ENCODE results near the gene RASD1. TPM values are rescaled to one million over a fixed set of nuclear protein-coding genes. Genes with fewer than 3 reads are reported as not detected.

Gene RASD1
- total RNA-seq, 1 experiment from 2014 or later = not detected

DNA sequence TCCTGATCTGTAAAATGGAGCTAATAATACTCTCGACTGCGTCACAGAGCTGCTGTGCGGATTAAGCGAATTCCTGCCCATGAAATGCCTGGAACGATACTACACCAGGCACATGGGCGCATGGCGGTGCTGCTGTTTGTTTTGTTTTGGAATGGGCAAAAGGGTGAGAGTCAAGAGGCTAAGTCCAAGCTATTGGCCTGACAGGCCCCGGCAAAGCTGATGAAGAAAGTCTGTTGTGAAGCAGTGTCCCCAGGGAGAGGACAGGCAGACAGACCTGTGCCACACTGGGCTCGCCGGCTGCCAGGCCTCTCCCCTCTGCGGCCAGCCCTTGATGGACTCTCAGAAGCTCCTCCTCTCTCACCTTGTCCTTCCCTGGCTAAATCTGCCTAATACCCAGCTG, 31.3 kb upstream of the RASD1 start:
- DNase-seq (ENCODE audit: low read depth) = no peak

DNA sequence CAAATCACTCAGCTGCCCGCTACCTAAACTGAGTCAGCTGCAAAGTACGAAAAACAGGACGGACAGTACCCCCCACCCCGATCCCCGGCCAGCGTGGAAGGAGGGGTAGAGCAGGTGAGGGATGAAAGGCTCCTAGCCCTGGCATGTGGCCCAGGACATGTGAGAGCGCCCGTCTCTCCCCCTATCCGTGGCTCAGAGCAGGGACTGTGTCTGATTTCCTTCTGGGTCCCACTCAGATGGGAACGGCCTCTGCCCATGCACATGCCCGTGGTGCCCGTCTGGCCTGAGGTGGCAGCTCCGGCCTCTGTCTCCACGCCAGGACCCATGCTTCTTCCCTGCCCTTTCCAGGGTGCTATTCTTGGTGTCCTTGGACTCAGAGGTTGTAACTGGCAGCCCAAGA, 30.2 kb upstream of the RASD1 start:
- no peak for DNase-seq (ENCODE audit: low read depth)

DNA sequence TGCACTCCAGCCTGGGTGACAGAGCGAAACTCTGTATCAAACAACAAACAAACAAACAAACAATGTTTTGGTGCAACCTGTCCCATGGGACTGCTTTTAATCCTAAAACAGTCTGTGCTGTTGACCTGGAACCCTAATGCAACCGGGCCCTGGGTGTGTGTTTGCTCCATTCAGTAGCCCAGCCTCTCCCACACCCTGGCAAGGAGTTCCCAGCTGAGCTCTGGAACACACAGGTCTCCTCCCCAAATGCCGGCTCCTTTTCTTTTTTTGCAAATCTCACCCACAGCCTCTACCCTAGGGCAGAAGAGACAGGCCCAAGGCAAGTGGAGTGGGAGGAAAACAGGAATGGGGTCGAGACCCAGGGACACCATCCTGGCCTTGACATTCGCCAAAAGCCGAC, 29.8 kb upstream of the RASD1 start:
- no peak for DNase-seq (ENCODE audit: low read depth)

DNA sequence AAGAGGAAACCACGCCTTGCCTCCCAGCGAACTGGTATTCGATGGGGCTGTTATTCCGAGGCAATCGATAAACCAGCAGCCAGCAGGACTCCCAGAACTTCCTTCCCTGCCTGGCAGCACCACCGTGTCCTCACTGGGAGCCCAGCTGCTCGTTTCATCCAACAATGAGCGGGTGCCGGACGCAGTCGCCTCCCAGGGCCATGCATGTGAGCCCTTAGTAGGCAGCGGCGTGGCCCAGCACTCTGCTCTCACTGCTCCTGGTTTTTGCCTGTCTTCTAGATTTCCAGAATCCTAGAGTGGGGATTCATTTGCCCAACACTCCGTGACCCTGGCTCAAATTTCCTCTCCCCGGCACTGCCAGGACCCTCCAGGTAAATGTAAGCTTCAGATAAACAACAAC, 29.1 kb upstream of the RASD1 start:
- no peak for DNase-seq (ENCODE audit: low read depth)

DNA sequence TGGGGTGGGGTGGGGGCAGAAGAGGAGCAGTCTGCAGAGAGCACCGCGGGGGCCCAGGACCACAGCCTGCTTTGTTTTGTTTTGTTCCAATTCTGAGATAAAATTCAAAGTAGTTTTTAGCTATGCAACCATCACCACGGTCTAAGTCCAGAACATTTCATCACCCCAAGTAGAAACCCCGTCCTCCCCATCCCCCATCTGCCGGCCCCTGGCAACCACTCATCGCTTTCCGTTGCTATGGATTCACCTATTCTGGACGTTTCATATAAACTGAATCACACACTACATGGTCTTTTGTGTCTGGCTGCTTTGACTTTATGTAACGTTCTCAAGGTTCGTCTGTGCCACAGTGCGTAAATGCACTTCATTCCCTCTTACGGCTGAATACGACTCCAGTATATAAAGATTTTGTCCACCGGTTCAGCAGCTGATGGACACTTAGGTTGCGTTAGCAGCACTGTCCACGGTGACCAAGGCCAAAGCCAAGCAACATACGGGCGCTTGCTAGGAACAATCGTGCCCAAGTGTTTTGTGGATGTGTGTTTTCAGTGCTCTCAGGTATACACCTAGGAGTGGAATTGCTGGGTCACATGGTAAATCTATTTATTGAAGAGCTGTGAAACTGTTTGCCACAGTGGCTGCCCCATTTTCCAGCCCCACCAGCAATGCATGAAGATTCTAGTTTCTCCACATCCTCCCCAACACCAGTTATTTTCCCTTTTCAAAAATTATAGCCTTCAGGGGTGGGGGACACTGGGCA, 27.7 kb upstream of the RASD1 start:
- DNase-seq (ENCODE audit: low read depth) = no peak

DNA sequence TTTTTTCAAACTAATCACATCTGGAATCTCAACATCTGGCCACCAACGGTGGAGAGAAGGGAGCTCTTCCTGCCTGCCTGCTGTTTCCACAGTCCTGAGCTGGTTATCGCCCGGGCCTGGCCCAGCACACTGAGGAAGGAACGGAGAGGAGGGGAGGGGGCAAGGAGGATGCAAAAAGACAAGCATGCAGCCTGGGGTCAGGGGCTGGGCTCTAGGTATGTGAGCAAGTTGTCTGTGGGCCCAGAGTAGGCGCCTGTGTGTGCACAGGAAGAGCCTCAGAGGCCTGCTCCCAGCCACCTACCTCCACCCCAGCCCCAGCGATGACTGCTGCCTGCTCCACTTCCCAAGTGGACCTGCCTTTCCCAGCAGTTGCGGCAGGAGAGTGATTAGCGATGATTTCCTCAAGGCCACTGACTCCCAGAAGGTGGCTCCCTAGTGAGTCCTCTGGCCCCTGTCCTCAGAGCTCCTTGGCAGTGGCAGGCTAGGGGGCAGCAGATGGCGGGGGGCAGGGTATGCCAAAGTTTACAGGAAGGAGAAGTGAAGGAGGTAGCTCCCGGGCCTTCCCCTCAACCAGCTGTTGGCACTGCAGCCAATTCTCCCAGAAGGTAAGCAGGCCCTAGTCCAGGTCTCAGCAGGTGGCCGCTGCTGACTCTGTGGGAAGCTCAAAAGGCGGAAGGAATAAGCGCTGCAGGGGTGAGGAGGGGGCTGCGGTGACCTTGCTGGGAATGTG, 27.0 kb upstream of the RASD1 start:
- DNase-seq (ENCODE audit: low read depth) = no peak

DNA sequence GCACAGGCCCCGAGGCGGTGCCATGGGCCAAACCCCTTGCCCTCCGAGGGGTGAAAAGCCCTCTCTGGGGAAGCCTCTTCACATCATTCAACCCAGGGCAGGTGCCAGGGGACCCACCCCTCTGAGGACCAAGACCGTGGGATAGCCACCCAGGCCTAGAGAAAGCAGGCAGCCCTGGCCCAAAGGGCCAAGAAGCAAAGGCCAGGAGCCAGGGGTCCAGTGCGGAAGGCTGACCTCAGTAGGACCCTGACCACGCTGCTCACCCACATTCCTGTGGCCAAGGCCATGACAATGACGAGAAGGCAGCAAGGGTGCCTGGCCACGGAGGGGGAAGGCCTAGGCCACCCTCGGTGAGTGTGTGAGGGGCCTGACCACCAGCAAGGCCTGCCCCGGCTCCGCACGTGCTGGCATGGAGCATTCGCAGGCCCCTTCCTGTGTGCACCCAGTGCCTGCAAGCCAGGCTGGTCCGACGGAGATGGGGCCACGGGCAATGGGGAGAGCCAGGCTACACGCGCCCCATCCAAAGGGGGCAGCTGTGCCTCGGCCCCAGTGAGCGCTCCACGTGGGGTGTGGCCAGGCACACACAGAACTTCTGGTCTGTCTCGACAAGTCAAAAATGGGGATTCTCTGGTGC, 24.5 kb upstream of the RASD1 start:
- DNase-seq (ENCODE audit: low read depth) = no peak

DNA sequence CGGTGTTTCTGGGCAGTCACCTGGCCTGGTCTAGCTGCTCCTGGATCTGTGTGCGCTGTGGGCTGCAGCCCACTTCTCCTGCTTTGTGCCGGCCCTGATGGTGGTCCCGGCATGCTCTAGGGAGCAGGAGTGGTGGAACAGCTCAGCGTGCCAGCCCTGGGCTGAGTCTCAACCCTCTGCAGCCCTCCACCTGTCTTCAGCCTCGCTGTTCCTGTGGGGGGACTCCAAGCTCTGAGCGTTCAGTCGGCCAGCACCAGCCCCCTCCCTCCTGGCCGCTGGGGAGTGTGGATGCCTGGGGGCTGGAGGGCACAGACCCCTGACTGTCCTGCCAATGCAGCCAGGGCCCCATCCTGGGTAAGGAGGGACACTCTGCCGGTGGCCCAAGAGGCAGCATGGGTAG, 23.7 kb upstream of the RASD1 start:
- no peak for DNase-seq (ENCODE audit: low read depth)

DNA sequence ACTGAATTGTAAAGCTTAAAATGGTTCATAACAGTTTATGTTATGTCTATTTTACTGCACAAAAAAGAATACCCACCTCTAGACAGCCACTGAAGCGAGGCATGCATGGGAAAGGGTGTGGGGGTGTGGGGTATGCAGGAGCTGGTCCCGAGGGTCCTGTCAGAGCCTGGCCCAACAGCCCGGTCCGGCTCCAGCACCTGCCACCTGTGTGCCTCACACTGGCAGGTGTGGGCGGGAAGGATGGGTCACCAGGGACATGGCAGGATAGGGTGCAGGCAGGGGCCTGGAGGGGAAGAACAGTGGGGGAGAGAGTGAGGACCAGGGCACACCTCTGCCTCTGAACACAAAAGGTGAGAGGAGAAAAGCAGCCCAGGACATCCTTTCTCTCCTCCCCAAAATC, 22.8 kb upstream of the RASD1 start:
- no peak for DNase-seq (ENCODE audit: low read depth)

DNA sequence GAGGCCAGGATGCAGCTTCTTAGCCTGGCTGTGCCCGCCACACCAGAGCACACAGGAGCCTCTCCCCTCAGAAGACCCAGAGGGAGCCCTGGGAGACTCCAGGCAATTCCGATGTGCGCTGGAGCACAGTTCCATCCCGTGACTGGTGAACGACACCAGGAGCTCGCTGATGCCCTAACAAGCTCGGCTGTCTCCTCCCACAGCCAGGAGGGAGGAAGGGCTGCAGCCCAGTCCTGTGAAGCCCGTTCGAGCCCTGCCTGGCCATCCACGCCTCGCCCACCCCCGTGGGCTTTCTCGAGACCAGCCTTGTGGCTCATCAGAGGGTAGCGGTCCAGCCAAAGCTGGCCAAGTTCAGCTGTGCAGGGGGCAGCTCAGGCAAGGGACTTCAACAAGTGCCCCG, 21.8 kb upstream of the RASD1 start:
- DNase-seq (ENCODE audit: low read depth) = no peak

DNA sequence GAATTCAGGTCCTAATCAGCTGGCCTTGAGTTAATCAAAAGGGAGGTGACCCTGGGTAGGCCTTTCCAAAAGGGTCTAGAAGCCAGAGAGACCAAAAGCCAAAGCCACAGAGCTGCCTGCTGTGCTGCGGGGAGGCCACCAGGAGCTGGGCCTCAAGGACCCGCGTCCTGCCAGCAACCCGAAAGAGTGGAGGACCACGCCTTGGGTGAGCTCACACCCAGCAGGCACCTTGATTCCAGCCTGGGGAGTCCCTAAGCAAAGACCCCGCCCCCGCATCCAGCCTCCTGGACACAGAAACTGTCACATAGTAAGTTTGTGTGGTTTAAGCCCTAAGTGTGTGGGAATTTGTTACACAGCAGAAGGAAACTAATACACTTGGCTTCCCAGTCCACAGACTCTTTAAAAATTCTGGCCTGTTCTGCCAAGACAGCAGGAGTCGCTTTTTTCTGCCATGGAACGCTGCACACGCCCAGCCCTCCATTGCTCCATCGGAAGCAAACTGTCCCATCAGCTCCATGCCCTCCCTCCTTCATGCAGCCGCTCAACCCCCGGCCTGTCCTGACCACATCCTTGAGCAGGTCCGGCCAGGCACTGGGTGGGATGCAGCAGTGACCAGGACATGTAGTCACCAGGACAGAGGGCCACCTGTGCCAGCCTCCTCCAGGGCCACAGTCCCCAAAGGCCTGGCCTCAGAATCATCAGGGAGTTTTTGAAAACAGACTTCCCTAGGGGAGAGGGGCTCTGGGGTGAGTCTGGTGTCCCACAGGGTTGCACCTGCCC, 20.9 kb upstream of the RASD1 start:
- DNase-seq (ENCODE audit: low read depth) = no peak

DNA sequence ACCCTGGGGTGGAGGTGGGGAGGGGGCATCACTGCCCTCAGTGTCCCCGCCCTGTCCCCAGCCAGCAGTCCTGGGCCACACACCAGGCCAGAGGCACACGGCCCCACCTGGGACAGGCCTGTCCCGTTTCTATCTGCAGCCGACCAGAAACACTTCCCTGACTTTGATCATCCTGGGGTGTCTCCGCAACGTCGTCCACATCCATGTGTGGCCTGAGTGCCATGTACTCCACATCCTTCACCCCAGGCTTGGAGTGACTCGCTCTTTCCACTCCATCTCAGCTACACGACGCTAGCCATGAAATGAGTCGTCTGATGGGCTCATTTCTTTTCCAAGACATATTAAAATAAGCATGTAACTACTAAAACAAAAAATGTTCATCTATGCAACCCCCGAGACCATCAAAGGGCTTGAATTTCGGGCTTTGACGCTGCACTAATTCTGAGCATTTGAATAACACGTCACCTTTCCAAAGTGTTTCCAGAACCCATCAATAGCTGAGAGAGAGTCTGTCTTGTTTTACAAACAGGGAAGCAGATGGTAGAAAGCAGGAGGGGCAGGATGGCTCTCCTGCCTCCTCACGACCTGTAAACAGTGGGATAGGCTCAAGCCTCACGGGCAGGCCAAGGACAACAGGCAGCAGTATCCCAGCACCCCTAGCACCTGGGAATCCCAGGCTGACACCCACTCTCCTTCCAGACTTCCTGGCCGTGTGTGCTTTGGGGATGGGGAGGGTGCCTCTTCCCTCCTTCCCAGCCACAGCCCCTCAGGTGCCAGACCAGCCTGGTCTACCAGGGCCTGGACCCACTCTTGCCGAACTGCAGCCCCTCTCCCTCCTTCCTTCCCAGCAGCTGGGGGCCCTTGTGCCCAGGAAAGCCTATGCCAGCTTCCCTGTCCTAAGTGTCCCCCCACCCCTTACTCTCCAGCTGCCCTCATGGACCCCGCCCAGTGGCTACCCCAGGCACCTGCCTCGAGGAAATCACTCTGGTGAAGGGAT, 20.0 kb upstream of the RASD1 start:
- peak; percentile 29 for DNase-seq (ENCODE audit: low read depth)

DNA sequence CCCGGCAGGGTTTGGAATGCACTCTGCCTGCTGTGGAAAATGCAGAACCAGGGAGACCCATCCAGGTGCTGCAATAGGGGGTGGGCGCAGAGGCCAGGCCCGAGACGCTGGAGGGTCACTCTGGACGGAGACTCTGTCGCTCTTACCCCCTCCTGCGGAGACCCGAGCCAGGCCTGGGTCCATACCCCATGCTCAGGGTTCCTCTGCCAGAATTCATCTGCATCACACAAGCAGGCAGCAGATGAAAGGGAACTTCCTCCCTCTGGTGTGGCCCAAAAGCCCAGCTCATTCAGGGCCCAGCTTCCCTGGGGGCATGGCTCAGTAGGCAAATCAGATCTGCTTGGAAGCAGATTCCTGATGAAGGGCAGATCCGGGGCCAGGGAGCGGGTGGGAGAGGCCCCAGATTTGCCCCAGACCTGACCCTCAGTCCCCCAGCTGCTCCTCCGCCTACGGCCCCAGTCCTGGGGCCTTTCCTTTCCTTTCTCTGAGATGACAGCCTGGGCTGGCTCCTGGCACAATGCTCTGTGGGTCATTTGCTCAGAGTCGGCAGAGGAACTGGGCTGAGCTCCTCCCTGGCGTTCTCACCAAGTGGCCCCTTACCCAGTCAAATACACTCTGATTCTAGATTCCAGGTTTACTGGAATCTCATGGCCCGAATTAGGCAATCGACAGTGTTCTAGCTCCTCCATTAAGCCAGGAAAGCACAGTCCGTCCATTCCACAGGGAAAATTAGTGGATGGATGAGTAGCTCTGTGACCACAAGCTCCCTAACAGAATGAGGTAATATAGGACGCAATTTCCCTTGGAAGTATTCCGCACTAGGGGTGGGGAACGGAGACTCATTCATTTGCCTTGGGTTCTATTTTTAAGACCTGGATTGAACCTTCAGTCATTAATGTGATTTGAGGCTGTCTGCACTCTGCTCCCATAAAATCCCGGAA, 19.1 kb upstream of the RASD1 start:
- no peak for DNase-seq (ENCODE audit: low read depth)

DNA sequence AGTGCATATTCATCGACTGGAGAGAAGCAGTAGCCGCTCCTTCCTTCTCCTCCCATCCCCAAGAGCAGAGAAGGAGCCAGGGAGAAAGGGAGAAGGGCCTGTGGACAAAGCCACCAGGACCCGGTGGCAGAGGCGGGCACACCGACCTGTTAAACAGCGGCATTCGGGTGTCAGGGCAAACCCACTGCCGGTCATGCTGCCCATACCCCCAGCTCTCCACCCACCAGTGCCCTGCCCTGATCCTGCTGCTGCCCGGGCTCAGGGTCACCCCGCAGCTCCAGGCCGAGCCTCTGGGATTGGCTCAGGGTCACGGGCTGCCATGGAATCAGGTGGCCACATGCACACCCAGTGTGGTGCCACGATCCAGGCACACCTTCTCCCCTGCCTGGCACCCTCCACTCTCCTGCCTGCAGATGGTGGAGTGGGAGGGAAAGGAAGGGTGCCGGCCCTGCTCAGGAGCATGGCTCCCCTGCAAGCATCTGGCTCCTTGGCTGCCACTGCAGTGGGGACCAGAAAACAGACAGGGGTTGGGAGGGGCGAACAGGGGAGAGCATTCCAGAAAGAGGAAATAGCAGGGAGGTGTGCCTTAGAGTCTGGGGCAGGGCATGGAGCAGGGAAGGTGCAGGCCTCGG, 18.3 kb upstream of the RASD1 start:
- DNase-seq (ENCODE audit: low read depth) = no peak

DNA sequence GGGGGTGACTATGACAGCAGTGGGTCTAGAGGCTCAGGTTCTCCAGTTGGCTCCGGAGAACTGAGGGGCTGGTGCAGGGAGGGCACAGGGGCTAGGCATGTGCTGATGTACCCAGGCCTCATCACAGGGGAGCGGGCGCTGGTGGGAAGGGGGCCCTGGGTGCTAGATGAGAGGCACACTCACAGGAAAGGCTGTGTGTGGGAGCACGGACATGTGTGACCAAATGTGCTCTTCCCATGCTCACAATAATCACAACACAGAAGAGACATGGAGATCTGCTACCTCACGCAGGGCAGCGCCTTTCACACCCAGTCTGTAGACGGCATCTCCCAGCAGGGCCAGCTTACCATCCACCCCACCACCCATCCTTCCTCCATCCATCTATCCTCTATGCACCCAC, 17.4 kb upstream of the RASD1 start:
- no peak for DNase-seq (ENCODE audit: low read depth)

DNA sequence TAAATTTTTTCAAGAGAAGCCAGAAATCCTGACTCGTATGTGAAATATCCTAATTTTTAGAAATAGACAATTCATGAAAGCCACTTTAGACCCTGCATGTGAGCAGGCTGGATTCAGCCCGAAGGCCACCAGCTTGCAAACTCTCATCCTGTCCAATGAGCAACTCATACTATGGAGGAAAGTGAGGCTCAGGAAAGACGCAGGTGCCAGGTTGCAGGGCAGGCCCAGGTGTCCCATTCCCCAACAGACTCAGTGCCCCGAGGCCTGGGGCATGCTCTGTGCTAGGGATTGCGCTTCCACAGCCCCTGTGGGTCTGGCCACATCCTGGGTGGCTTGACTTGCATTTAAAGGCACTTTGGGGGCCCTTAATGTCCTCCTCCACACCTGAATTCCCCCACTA, 16.7 kb upstream of the RASD1 start:
- DNase-seq (ENCODE audit: low read depth) = no peak

DNA sequence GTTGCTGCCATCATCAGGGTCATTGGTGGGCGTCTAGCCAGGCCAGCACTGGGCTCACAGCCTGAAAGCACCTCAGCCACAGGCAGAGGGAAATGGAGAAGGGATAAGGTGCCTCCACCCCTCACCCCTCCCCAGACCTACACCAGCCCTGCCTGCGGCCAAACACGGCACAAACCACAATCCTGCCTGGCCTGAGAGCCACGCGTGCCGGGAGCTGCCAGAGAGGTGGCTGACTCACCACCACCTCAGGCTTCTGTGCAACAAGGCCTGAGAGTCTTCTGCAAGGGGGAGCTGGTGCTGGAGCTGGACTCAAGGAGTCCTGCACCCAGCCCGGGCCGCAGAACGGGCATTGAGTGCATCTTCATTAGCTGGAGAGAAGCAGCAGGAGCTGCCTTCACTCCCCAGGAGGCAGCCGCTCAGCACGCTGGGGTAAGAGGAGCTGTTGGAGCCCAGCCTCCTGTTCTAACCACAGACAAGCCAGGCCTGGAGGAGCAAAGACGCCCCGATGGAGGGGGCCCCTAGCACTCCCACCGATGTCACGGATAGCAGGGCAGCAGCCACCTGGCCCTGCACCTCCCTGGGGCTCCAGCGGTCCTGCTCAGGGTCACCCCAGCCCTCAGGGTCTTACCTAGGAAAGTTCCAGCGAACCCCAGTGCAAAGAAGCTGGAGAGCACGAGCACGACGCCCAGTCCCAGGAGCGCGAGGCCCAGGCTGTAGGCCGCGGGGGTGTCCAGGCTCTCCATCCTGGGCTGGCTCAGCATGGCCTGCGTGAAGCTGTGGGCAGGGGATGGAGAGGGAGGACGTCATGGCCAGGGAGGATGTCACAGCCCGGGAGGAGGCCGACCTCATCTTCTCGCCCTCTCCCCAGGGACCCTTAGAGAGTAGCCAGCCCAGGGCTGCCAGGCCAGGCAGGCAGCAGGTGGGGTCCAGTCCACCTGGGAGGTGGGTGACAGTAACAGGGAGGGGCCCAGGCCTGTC, 16.0 kb upstream of the RASD1 start:
- DNase-seq (ENCODE audit: low read depth) = peak; percentile 80

DNA sequence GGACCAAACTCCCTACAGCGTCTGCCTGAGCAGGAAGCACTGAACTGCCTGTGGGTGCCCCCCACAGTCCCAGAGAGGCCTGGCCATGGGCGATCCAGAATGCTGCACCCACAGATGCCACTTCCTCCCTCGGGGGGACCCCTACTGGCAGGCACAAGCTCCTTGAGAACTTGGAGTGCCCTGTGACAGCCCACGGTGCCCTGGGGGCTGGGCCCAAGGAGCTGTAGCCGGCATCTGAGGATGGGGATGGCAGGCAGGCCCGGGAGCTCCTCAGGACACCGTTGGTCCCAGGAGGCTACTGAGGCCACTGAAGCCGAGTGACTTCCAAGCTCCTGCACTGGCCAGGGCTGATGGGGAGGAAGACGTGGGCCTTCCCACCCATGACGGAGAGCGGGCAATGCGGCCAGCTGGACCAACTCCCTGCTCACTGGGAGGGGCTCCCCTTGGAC, 15.1 kb upstream of the RASD1 start:
- no peak for DNase-seq (ENCODE audit: low read depth)

All from LHCN-M2 (cell line).